ENCODE measurements around the gene TECPR1.

TECPR1 gene

GRCh38 chr7:98232263-98232585, 19.8 kb downstream of the TECPR1 start:
- no peak for TF ChIP-seq EZH2phosphoT487 (conservative IDR thresholded peaks at IDR 0.05; ENCODE audit: low read length)
- Histone ChIP-seq H3K9me3 (ENCODE audit: insufficient read depth, low read length) (no peaks in the 10 kb centered on the region), H3K4me2 (ENCODE audit: low read depth, low read length, poor library complexity, severe bottlenecking) (no peak overlapping the region), H3K36me3 (ENCODE audit: low read length) (no peaks in the 10 kb centered on the region), H3K27me3 (ENCODE audit: low read length) (no peaks in the 10 kb centered on the region), H4K20me1 (ENCODE audit: low read depth, low read length) (no peaks in the 10 kb centered on the region), H3K4me3 (ENCODE audit: insufficient read depth, low read length, poor library complexity, severe bottlenecking) (no peak overlapping the region), H2AFZ (ENCODE audit: low read depth, low read length, severe bottlenecking) (no peak overlapping the region), H3K9me2 (replicated peaks; ENCODE audit: insufficient read depth, low read length) (no peaks in the 10 kb centered on the region), H3K27ac (ENCODE audit: low read depth, low read length) (no peak overlapping the region), H3F3A (ENCODE audit: insufficient read depth) (no peaks in the 10 kb centered on the region), H3K9ac (ENCODE audit: low read length) (no peak overlapping the region), H3K79me2 (ENCODE audit: insufficient read depth, low read length) (no peaks in the 10 kb centered on the region)

GRCh38 chr7:98231493-98232262, 20.4 kb downstream of the TECPR1 start:
- Histone ChIP-seq H3K4me3 (ENCODE audit: insufficient read depth, low read length, poor library complexity, severe bottlenecking) (no peak overlapping the region), H3K79me2 (ENCODE audit: insufficient read depth, low read length) (no peaks in the 10 kb centered on the region), H3K27me3 (ENCODE audit: low read length) (no peaks in the 10 kb centered on the region), H3F3A (ENCODE audit: insufficient read depth) (no peaks in the 10 kb centered on the region), H2AFZ (ENCODE audit: low read depth, low read length, severe bottlenecking) (no peak overlapping the region), H3K4me2 (ENCODE audit: low read depth, low read length, poor library complexity, severe bottlenecking) (no peak overlapping the region), H3K9ac (ENCODE audit: low read length) (no peak overlapping the region), H3K9me2 (replicated peaks; ENCODE audit: insufficient read depth, low read length) (no peaks in the 10 kb centered on the region), H3K36me3 (ENCODE audit: low read length) (no peaks in the 10 kb centered on the region), H3K27ac (ENCODE audit: low read depth, low read length) (no peak overlapping the region), H4K20me1 (ENCODE audit: low read depth, low read length) (no peaks in the 10 kb centered on the region), H3K9me3 (ENCODE audit: insufficient read depth, low read length) (no peaks in the 10 kb centered on the region)
- no peak for TF ChIP-seq EZH2phosphoT487 (conservative IDR thresholded peaks at IDR 0.05; ENCODE audit: low read length)
- TF ChIP-seq CTCF (IDR thresholded peaks at IDR 0.05; ENCODE audit: insufficient read depth, low read length, poor library complexity, severe bottlenecking) = no peak

GRCh38 chr7:98230746-98231471, 21.1 kb downstream of the TECPR1 start:
- TF ChIP-seq CTCF (IDR thresholded peaks at IDR 0.05; ENCODE audit: insufficient read depth, low read length, poor library complexity, severe bottlenecking) (no peak), EZH2phosphoT487 (conservative IDR thresholded peaks at IDR 0.05; ENCODE audit: low read length) (no peak)
- Histone ChIP-seq H3K9me3 (ENCODE audit: insufficient read depth, low read length) (no peaks in the 10 kb centered on the region), H3F3A (ENCODE audit: insufficient read depth) (no peaks in the 10 kb centered on the region), H3K79me2 (ENCODE audit: insufficient read depth, low read length) (no peaks in the 10 kb centered on the region), H3K27me3 (ENCODE audit: low read length) (no peaks in the 10 kb centered on the region), H3K4me3 (ENCODE audit: insufficient read depth, low read length, poor library complexity, severe bottlenecking) (no peak overlapping the region), H3K36me3 (ENCODE audit: low read length) (no peaks in the 10 kb centered on the region), H3K27ac (ENCODE audit: low read depth, low read length) (no peak overlapping the region), H3K4me2 (ENCODE audit: low read depth, low read length, poor library complexity, severe bottlenecking) (no peak overlapping the region), H4K20me1 (ENCODE audit: low read depth, low read length) (no peaks in the 10 kb centered on the region), H2AFZ (ENCODE audit: low read depth, low read length, severe bottlenecking) (no peak overlapping the region), H3K9me2 (replicated peaks; ENCODE audit: insufficient read depth, low read length) (no peaks in the 10 kb centered on the region), H3K9ac (ENCODE audit: low read length) (no peak overlapping the region)

Data from SU-DHL-6 (cell line).